Measurements from ENCODE around the gene AFTPH.

Gene AFTPH

GRCh38 chr2:64554117-64554516, 30.0 kb downstream of the AFTPH start:
- no peak overlapping the region for H3K4me3 ChIP-seq (ENCODE audit: low read depth, low read length)
- TF ChIP-seq KLF8 (tag by site-specific recombination; IDR thresholded peaks at IDR 0.05) = no peak
- H3K9me3 ChIP-seq (ENCODE audit: control insufficient read depth, insufficient read depth, low read depth, low read length) = no peaks in the 10 kb centered on the region
- no peak overlapping the region for H3K27ac ChIP-seq (ENCODE audit: extremely low read depth, low read depth, low read length)
- peaks cover 13% of the 10 kb centered on the region for H3K4me1 ChIP-seq (ENCODE audit: control insufficient read depth, insufficient read depth, low read length)
- H3K36me3 ChIP-seq (ENCODE audit: control insufficient read depth in 2 of 2, insufficient read depth in 1 of 2, low read length in 2 of 2) = no peaks in the 10 kb centered on the region
- ChIA-PET POLR2A (no interaction called here), CTCF (interaction anchor here (0.8 to 1.5 kb wide), 3 partner anchors 17 to 33 kb away, joined by 3 to 6 read pairs (median 5); no protein-coding TSS in a partner anchor)

GRCh38 chr2:64558445-64559081, 34.4 kb downstream of the AFTPH start:
- CTCF ChIA-PET = interaction anchor here (0.6 to 4.8 kb wide), 5 partner anchors 11 to 228 kb away, joined by 3 to 30 read pairs (median 17); no protein-coding TSS in a partner anchor
- TF ChIP-seq ZNF623 (tag by site-specific recombination; IDR thresholded peaks at IDR 0.05) = no peak
- no peak for TF ChIP-seq ZBTB21 (tag by site-specific recombination; IDR thresholded peaks at IDR 0.05)
- TF ChIP-seq, protein P1, sequence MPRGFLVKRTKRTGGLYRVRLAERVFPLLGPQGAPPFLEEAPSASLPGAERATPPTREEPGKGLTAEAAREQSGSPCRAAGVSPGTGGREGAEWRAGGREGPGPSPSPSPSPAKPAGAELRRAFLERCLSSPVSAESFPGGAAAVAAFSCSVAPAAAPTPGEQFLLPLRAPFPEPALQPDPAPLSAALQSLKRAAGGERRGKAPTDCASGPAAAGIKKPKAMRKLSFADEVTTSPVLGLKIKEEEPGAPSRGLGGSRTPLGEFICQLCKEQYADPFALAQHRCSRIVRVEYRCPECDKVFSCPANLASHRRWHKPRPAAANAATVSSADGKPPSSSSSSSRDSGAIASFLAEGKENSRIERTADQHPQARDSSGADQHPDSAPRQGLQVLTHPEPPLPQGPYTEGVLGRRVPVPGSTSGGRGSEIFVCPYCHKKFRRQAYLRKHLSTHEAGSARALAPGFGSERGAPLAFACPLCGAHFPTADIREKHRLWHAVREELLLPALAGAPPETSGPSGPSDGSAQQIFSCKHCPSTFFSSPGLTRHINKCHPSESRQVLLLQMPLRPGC (tag by site-specific recombination; IDR thresholded peaks at IDR 0.05) = no peak
- no peak for TF ChIP-seq PRDM1 (tag by site-specific recombination; IDR thresholded peaks at IDR 0.05)
- TF ChIP-seq ZNF621 (tag by site-specific recombination; IDR thresholded peaks at IDR 0.05) = no peak
- TF ChIP-seq ZNF10 (tag by site-specific recombination; IDR thresholded peaks at IDR 0.05) = 0 out of 2 replicates have a peak, but pooled peaks have one; percentile 19
- Histone ChIP-seq H3K27ac (ENCODE audit: extremely low read depth, low read depth, low read length) (no peak overlapping the region), H3K4me1 (ENCODE audit: control insufficient read depth, insufficient read depth, low read length) (peaks cover 13% of the 10 kb centered on the region), H3K36me3 (ENCODE audit: control insufficient read depth in 2 of 2, insufficient read depth in 1 of 2, low read length in 2 of 2) (no peaks in the 10 kb centered on the region), H3K4me3 (ENCODE audit: low read depth, low read length) (no peak overlapping the region), H3K9me3 (ENCODE audit: control insufficient read depth, insufficient read depth, low read depth, low read length) (no peaks in the 10 kb centered on the region)
- POLR2A ChIA-PET = no interaction called here

GRCh38 chr2:64562148-64562784, 38.1 kb downstream of the AFTPH start:
- TF ChIP-seq ZNF23 (tag by site-specific recombination; IDR thresholded peaks at IDR 0.05; ENCODE audit: borderline replicate concordance) (no peak), ZNF654 (tag by site-specific recombination; IDR thresholded peaks at IDR 0.05; ENCODE audit: low read depth) (peak; percentile 38), PRDM6 (tag by site-specific recombination; IDR thresholded peaks at IDR 0.05) (0 out of 2 replicates have a peak, but pooled peaks have one; percentile 9)
- H3K4me1 ChIP-seq (ENCODE audit: control insufficient read depth, insufficient read depth, low read length) = peaks cover 21% of the 10 kb centered on the region
- CTCF ChIA-PET = interaction anchor here (0.5 to 4.8 kb wide), 11 partner anchors 19 to 579 kb away, joined by 3 to 30 read pairs (median 4); no protein-coding TSS in a partner anchor
- POLR2A ChIA-PET = no interaction called here
- H3K9me3 ChIP-seq (ENCODE audit: control insufficient read depth, insufficient read depth, low read depth, low read length) = no peaks in the 10 kb centered on the region
- H3K27ac ChIP-seq (ENCODE audit: extremely low read depth, low read depth, low read length) = no peak overlapping the region
- H3K36me3 ChIP-seq (ENCODE audit: control insufficient read depth in 2 of 2, insufficient read depth in 1 of 2, low read length in 2 of 2) = no peaks in the 10 kb centered on the region
- no peak overlapping the region for H3K4me3 ChIP-seq (ENCODE audit: low read depth, low read length)

GRCh38 chr2:64563436-64563938, 39.4 kb downstream of the AFTPH start:
- CTCF ChIA-PET = interaction anchor here (1.1 kb wide), 1 partner anchor 40 kb away, joined by 5 read pairs; no protein-coding TSS in a partner anchor
- no peak overlapping the region for H3K27ac ChIP-seq (ENCODE audit: extremely low read depth, low read depth, low read length)
- no peaks in the 10 kb centered on the region for H3K36me3 ChIP-seq (ENCODE audit: control insufficient read depth in 2 of 2, insufficient read depth in 1 of 2, low read length in 2 of 2)
- H3K9me3 ChIP-seq (ENCODE audit: control insufficient read depth, insufficient read depth, low read depth, low read length) = no peaks in the 10 kb centered on the region
- no peak for TF ChIP-seq ZNF514 (tag by site-specific recombination; IDR thresholded peaks at IDR 0.05)
- TF ChIP-seq ZNF184 (tag by site-specific recombination; IDR thresholded peaks at IDR 0.05) = no peak
- TF ChIP-seq ZNF529 (tag by site-specific recombination; IDR thresholded peaks at IDR 0.05; ENCODE audit: insufficient replicate concordance) = no peak
- TF ChIP-seq ZNF654 (tag by site-specific recombination; IDR thresholded peaks at IDR 0.05; ENCODE audit: low read depth) = no peak
- no peak for TF ChIP-seq ZNF354C (tag by site-specific recombination; IDR thresholded peaks at IDR 0.05; ENCODE audit: borderline replicate concordance, low read depth)
- H3K4me3 ChIP-seq (ENCODE audit: low read depth, low read length) = no peak overlapping the region
- H3K4me1 ChIP-seq (ENCODE audit: control insufficient read depth, insufficient read depth, low read length) = peaks cover 12% of the 10 kb centered on the region
- POLR2A ChIA-PET = no interaction called here
